Suprapubic skin (tissue), 3 donors: Measurements from ENCODE around the gene NPEPL1.

Source experiments
- EP300 ChIP-seq: sonication (generic); formaldehyde crosslinking; IDR thresholded peaks from one replicate; pipeline ENCODE4 v1.6.1; 2017; ENCODE audit warnings: antibody characterized with exemption
- POLR2A ChIP-seq, 2 donors: fragments of 450-650 bp; IDR thresholded peaks; one replicate each; pipeline ENCODE4 v1.6.1; 2017; ENCODE audit warnings: antibody characterized with exemption in 2 of 2, mild to moderate bottlenecking in 2 of 2, moderate library complexity in 2 of 2
- TF ChIP-seq, protein P1 (sequence below), 2 donors: fragments of 200-600 bp in 1 of 2; fragments of 450-650 bp in 1 of 2; sonication (generic) in 1 of 2; IDR thresholded peaks; one replicate each; pipeline ENCODE4 v1.5.1; 2016 to 2019; ENCODE audit warnings: antibody characterized with exemption in 2 of 2, mild to moderate bottlenecking in 1 of 2, moderate library complexity in 1 of 2

- TF ChIP-seq, protein P1, sequence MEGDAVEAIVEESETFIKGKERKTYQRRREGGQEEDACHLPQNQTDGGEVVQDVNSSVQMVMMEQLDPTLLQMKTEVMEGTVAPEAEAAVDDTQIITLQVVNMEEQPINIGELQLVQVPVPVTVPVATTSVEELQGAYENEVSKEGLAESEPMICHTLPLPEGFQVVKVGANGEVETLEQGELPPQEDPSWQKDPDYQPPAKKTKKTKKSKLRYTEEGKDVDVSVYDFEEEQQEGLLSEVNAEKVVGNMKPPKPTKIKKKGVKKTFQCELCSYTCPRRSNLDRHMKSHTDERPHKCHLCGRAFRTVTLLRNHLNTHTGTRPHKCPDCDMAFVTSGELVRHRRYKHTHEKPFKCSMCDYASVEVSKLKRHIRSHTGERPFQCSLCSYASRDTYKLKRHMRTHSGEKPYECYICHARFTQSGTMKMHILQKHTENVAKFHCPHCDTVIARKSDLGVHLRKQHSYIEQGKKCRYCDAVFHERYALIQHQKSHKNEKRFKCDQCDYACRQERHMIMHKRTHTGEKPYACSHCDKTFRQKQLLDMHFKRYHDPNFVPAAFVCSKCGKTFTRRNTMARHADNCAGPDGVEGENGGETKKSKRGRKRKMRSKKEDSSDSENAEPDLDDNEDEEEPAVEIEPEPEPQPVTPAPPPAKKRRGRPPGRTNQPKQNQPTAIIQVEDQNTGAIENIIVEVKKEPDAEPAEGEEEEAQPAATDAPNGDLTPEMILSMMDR (IDR thresholded peaks at IDR 0.05), result no peak
- no peak for TF ChIP-seq POLR2A (IDR thresholded peaks at IDR 0.05)
- TF ChIP-seq EP300, result no peak
Observed at GRCh38 chr20:58654337-58654736, 38.3 kb upstream of the NPEPL1 start.
